Activated CD8-positive, alpha-beta memory T cell treated with anti-CD3 and anti-CD28 coated beads, Interleukin-2, amount 50 U/mL, for 24 hours (primary cell): ENCODE measurements around the gene BCL2.

Experiments used
- DNase-seq: peaks from one replicate; pipeline ENCODE4 v3.0.0-alpha.2; 2020; ENCODE audit errors: extremely low read depth

Gene BCL2

DNA sequence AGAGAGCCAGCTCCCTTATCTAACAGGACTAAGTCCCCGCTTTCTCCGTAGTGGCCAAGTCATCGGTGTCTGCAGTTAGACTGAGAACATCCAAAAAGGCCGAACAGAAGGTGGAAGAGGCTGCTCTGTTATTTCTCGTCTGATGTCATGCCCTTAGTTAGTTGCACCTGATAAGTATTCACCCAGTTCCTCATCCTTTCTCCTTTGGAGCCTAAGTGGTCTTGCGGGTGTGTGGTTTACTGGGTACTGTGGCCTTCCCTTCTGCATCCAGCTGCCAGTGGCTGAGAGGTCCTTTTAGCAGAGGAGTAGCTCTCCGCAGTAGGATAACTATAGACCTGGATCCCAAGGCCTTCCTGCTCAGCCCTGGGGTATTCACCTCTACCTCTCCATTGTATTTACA, 211.6 kb downstream of the BCL2 start:
- DNase-seq = no peak

DNA sequence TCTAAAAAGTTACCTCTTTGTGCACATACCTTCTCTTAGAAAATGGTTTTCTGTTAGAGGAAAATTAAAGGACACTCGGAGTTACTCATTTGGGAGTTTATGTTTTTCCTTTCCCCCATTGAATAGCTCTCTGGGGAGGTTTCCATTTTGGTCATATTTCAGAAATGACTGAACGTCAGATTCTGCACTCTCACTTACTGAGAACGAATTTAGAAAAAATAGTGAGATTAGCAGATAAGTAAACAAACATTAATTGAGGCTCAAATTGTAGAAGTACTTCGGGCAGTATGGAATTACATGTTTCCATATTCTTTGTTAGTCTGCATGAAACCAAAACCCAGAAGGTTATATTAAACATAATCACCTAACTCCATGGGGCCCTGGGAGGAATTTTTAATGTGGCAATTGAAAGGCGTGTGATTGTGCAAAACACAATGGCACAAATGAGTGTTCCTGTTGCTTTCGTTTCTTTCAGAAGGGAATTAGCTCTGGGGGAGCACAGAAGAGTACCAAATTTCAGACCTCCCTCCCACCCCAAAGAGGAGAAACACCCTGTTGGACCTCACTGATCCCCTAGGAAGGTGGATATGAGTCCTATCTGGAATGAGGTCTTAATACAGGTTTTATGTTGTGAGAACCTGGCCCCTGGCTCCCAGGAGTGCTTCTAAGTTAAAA, 212.3 kb downstream of the BCL2 start:
- DNase-seq = no peak

DNA sequence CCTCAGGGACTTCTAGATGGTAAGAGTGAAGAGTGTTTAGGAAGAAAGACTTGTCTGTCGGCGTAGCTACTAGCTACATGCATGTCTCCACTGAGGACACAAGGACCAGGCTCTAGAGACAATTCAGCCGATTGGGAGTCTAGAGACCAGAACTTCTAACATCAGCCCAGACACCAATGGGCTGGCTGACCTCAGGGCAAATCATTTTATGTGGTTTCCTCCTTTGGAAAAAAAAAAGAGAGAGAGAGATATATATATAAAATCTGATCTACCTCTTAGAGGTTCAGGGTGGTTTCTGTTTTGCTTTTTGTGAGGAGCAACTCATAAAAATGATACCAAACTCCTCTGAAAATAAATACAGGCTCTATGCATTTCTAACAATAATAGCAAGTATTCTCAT, 212.8 kb downstream of the BCL2 start:
- no peak for DNase-seq

DNA sequence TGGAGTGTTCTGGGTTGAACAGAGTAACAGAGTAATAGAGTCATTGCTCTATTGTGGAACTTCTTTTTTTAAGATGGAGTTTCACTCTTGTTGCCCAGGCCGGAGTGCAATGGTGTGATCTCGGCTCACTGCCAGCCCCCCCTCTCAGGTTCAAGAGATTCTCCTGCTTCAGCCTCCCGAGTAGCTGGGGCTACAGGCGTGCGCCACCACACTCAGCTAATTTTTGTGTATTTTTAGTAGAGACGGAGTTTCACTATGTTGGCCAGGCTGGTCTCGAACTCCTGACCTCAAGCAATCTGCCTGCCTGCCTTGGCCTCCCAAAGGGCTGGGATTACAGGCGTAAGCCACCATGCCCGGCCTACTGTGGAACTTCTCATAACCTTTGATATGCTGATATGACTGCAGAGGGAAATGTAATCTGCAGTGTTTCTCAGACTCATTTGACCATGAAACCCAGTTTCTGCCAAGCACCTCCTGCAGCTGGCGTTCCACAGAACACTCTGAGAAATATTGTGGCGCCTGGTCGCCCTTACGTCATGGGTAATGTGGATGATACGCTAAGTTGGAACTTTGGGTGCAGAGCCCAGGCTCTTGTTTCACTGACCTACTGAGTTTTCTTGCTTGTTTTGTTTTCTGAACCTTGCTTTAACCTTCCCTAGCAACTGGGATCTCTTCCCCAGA, 213.8 kb downstream of the BCL2 start:
- DNase-seq = no peak

DNA sequence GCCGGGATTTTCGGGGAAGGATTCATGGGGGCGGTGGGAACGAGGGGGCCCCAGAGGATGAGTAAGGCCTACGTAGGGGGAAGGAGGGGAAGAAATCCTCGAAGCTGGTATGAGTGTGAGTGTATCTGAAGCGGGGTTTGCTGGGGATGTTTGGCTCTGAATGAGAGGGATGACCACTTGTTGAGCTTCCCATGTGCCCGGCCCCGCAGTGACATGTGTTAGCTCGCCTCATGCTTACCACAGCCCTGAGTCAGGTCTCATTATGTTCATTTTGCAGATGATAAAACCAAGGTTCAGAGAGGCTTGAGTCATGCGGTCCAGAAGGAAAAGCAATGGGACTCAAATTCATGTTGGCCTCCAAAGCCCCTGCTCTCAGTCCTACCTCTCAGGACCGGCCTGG, 214.7 kb downstream of the BCL2 start:
- no peak for DNase-seq

DNA sequence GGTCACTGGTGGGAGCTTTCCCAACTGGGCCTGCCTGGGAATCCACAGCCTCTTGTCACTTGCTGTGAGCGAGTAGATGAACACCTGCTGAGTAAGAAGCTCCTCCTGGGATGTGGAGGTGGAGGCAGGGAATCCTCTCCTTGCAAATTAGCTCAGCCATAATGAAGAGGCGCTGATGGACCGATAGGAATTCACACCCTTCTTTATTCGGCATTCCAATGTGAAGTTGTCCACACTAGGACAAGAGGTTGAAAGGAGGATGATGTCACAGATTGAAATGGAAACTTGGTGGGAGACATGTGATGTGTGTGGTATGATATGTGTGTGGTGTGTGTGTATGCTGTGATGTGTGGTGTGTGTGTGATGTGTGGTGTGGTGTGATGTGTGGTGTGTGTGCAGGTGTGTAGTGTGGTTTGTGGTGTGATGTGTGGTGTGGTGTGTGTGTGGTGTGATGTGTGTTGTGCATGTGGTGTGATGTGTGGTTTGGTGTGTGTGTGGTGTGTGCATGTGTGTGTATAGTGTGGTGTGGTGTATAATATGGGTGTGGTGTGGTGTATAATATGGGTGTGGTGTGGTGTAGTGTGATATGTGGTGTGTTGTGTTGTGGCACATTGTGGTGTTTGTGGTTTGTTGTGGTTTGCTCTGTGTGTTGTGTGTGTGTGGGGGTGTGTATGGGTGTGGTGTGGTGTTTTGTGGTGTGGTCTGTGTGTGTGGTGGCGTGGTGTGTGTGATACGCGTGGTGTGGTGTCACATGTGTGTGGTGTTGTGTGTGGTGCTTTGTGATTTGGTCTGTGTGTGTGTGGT, 216.4 kb downstream of the BCL2 start:
- no peak for DNase-seq

DNA sequence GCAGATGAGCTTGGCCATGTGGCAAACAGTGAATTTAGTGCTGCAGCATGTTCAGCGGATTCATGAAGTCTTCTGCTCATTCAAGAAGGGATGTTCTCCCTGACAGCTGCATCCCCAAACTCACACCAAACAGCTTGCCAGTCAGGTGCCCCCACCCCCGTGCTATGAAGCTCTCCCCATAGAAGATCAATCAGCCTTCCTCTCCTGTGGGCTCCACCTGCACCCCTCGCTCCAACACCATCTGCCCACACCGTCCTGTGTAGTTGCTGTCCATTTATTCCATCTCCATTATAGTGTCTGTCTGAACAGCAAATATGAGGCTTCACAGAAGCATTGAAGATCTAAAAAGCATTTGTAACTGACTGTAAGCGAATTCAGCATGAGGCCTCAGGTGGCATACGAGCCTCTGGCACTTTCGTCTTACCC, 218.9 kb downstream of the BCL2 start:
- no peak for DNase-seq

DNA sequence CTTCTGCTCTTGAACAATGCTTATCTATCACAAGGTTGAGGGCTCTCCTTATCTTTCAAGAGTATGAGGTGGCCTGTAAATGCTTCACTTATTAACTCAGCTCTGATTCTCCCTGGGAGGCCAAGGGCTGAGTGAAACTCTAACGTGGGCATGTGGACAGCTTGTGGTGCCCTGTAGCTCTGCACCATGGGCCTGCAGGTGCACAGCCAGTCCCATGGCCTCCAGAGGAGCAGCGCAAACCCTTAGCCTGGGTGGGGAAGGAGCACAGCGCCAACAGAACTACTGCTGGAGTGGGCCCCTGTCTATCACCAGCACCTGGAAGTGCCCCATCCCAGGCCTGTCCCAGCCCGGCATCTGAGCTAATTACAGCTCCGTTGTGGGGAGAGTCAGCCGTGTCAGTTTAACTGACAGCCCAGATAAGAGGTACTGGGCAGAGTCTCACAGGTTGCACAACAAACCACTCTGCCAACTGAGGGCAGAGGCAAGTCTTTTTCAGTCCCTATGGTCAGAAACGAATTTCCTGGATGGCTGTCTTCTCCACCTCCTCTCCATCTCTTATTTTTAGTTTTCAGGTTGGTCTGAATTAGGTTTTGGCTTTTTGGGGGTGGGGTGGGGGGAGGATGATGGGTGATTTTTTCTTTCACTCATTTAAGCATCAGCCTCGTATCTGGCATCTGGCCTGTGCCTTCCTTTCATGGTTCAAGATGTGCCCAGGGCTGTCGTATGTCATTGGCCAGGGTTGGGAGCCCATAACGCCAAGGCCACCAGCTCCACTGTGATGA, 219.5 kb downstream of the BCL2 start:
- no peak for DNase-seq

DNA sequence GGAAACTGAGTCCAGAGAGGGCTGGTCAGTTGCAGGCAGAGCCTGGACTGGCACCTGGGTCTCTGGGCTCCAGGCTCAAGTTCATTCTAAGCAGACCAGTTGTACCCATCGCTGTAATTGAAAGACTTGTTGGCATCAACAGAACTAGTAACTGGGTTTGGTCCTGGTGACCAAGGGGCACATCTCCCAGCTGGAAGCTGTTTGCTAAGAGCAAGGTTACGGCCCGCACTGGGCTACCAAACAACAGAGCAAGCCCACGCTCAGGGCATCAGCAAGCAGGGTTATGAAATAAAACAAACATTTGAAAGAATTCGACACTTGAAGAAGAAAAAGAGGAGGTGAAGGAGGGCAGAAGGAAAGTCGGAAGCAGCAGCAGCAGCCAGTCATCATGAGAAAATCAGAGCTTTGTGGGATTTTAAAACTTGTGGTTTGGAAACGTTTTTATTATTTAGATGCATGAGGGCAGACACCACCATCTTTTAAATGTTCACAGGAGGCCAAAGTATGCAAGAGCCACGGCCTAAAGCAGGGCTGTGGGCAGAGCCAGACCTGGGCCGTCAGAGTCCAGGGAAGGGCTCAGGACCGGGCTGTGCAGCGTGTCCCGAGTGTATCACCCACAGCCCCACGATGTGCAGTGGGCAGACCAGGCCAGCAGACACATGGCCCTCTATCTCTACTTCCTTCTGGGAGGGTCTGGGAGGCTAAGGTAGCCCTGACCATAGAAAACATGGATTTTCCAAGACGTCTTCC, 220.3 kb downstream of the BCL2 start:
- no peak for DNase-seq

DNA sequence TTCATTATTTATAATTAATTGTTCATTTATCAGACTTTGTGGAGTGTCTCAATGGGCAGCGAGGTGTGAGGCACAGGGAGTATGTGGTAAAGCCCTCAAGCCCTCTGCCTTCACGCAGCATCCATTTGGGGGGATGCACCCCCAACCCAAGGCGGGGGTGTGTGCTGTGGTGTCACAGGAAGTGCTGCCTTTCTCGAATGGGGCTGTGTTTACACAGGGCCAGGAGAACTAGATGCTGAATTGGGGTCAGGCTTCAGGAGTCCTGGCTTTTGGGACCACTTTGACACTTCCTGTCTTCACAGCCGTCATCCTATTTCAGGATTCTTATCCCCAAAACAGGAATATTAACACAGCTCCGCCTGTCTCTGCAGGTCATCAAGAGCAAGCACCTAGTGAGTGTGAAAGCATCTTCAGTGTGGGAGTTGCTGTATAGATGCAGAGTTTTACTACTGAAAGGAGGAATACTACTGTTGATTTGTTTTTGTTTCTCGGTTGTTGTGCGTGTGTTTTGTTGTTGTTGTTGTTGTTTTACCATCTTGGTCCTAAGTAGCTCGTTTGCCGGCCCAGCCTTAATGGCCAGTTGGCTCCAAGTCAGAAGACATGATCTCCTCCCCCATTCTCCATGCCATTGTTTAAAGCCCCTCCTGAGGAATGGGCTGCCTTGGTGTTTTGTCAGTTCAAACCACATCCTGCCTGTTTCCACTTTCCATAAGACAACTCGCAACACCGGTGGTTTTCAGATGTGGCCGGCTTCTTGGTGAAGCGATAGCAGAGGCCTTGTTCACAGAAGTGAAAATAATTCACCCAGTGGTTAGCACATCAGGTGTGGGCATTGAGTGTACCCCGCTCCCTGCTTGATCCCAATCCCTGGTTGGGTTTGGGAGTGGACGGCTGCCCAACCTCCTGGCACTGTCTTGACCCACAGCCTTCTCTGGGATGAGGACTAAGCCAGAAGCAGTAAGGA, 221.3 kb downstream of the BCL2 start:
- no peak for DNase-seq

DNA sequence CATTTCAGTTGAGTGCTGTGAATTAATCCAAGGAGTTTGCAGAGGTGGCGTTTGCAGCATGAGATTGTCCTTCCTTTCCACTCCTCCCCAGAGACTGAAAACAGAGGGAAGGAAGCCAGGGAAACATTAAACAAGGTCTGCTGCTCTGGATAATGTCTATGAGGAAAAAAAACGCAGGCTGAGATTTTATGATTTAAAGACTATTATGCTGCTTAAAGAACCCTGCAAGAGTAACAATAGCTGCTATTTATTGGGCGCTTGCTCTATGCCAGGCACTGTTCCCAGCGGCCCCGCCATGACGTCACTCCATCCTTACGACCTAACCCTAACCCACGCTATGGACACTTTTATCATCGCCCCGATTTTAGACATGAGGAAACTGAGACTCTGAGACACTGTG, 222.4 kb downstream of the BCL2 start:
- DNase-seq = no peak

DNA sequence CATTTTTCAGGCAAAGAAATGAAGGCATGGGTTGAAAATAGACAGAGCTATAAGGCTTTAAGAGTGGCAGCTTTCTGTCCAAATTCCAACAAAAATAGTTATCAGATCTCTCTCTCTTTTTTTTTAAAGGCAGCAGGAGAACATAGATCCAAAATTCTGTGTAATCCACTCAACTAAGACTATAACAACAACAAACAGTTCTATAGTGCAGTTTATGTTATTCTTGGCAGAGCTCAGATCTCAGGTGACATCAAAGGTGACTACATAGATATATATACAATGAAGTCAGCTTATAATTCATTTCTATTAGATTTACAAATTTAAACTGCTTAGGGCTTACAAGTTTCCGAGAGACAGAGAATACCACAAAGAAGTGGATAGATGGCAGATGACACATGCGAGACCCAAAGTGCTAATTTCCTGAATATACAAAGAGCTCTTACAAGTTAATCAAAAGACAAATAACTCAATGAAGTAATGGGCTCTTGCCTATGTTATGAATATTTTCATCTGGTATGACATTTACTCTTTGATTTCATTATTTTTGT, 223.2 kb downstream of the BCL2 start:
- DNase-seq = no peak

DNA sequence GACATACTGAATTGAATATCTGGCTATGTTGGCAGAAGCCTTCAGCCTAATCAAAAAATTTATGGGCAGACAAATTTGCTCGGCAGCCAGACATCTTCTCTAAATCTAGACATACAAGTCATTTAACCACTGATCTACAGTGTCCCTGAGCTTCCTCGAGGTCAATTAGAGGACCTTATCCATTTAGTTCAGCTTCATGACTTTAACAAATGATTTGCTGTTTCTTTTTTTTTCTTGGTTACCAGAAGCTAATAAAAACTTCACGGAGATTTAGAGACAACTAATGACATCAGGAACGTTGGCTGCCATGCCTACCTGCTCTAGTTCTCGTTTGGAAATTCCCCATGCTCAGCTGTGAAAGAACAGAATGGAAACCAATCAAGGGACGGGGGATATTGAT, 223.8 kb downstream of the BCL2 start:
- DNase-seq = no peak

DNA sequence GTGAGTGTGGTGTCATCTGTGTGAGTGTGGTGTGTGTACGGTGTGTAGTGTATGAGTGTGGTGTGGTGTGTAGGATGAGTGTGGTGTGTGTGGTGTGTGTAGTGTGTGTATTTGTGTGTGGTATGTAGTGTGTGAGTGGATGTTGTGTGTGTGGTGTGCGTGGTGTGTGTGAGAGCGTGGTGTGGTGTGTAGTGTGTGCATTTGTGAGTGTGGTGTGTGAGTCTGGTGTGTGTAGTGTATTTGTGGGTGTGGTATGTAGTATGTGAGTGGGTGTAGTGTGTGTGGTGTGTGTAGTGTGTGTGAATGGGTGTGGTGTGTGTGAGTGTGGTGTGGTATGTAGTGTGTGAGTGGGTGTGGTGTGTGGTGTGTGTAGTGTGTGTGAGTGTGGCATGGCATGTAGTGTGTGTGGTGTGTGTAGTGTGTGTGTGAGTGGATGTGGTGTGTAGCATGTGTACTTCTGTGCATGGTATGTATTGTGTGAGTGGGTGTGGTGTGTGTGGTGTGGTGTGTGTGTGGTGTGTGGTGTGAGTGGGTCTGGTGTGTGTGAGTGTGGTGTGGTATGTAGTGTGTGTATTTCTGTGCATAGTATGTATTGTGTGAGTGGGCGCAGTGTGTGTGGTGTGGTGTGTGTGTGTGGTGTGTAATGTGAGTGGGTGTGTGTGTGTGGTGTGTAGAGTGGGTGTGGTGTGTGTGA, 227.8 kb downstream of the BCL2 start:
- DNase-seq = no peak

DNA sequence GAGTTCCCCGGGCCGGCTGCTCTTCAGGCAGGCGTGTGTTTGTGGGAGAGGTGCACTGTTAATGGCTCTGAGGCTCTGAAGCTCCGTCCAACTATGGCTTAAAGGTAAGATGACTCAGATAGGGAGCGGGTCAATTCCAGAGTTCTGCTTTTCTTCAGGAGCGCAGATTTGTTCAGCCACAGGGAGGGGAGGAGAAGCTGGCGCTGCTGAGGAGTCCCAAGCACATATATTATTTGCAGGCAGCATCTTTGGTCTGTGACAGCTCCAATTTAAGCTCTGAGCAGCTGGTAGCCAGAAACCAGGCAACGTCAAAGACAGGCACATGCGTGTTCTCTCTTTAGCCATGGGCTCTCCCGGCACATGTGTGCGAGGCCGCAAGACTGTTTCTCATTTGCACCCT, 229.2 kb downstream of the BCL2 start:
- no peak for DNase-seq

DNA sequence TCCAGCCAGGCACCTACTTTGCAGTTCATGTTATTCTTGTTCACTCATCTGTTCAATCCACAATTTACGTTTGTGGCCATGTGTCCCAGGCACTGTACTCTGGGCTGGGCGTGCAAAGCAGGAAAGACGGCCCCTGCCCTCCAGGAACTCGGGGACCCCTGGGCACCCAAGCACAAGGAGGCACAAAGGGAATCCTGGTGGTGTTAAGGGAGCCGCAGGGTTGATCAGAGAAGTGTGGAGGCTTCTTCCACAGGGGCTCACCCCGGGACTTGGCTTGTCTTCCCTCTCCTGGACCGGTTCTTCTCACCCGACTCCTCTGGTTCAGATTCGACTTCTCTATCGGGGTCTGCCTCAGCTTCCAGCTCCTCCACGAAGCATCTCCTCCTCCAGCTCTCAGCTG, 230.5 kb downstream of the BCL2 start:
- no peak for DNase-seq

DNA sequence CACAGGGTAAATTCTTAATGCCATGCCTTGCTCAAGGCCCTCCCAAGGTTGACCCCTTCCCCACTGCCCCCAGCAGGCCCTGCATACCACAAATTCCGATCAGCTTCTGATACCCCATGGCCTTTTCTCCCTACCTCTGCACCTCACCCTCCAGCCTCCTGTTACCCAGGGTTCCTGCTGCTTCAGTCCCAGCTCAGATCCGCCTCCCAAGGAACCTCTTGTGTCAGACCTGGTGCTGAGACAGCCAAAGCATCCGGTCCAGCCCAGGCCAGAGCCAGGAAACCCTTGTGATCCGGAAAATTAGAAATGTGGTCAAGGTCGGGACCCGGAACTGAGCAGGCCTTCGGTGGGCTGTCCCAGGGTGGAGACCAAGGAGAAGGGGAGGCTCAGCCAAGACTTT, 231.3 kb downstream of the BCL2 start:
- DNase-seq = no peak

DNA sequence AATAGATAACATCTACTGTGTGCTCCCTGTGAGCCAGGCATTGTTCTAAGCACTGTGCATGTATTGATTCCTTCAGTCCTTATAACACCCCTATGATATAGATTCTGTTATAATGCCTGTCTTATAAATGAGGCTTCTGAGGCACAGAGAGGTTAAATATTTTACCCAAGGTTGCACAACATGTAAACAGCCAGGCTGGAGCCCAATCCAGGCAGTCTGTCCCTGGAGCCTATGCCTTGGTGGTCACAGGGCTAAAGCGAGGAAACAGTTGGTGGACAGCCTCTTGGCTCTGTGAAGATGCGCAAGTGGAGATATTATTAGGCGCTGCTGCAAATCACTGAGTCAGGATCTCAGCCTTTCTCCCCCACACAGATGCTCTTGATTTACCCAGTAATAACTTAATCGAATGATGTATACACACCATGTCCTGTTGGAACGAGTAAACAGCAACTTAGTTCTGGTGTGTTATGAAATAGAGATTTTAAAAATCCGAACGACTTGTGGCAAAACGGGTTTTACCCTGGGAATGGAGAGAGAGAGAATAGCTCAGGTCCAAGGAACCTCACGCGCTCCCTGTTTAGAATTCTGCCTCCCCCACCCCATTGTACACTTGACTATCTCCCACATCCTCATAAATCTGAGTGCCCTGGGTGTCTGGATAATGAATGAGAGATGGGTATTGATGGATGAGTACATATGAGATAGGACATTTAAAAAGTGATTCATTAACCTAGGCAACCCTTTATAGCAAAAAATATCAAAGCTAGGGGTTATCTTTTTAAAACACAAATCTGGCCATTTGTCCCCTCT, 231.9 kb downstream of the BCL2 start:
- no peak for DNase-seq

DNA sequence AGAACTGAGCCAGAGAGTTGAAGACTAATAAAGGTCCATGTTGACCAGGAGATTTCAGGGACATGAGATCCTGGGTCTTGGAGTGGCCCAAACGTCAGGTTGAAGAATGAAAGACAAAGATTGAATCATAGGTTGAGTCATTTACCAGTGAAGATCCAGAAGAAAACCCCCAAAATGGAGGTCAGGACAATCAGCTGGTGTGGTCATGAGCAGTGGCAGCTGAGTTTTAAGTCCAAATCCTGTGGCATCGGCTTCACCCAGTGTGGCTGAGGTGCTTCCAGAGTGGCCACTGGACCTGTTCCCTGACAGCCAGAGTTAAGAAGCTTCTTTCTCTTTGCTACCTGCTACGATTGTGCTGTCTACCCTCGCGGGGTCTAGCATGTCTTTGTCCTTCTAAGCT, 234.0 kb downstream of the BCL2 start:
- DNase-seq = no peak
